Neural progenitor cell (in vitro differentiated cells): ENCODE results near the gene OVCA2.

Experiments used
- CTCF ChIP-seq: fragments of 200-600 bp; sonication (generic); IDR thresholded peaks from 2 replicates; pipeline ENCODE4 v1.5.1; 2017; ENCODE audit warnings: antibody characterized with exemption, mild to moderate bottlenecking
- EZH2 ChIP-seq: fragments of 200-600 bp; sonication (generic); IDR thresholded peaks from 2 replicates; pipeline ENCODE4 v1.6.1; 2017; ENCODE audit warnings: antibody characterized with exemption, mild to moderate bottlenecking, moderate library complexity

DNA sequence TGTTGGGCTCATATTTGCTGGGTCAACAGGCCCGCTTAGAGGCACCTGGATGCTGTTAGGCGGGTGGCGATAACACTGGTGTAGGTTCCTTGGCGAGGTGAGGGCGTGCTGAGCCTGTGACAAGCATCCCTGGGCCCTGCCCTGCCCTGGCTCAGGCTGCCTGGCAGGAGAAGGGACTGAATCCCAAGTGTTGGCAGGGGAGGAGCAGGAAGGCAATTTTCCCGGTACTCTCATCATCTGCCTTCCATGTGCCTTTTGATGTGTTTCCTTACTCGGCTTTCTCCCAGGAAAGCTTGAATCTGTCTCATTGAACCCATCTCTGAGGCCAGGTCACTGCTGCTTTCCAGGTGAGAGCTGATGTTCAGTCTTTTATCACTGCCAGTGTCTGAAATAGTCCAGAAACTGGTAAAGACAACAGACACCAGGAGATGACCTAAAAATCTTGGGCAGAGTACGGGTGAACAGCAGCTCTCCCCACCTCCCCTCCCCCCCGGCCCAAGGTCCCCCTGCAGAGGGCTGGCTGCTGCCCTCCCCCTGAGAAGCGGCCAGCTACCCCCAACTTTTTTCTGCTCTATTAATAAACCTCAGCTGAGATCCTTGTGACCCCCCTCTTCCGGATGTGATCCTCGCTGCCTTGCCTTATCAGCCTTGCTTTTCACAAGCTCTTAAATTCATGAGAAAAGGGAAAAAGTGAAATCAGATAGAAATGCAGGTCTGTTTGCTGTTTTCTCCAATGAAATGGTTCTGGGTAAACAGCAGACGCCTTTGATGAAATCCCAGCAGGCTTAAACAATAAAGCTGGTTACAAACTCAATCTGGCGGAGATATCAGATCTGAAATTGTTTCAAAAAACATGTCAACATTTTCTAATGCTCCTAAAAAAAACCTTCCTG lies 45.7 kb upstream of the OVCA2 start:
- TF ChIP-seq CTCF (no peak), EZH2 (no peak)
